Glomerular visceral epithelial cell (primary cell): ENCODE results near the gene MYB.
"Not testable (repeated sequence)": the region's sequence is repeated elsewhere in the genome, so short reads cannot be mapped to it uniquely, and the experiment has no call there.

Experiments
- DNase-seq: peaks from one replicate; pipeline ENCODE4 v3.0.0-alpha.2; 2016; ENCODE audit errors: extremely low spot score

Gene MYB

GRCh38 chr6:135164387-135164786, 16.7 kb upstream of the MYB start:
- not testable (repeated sequence) for DNase-seq

- DNase-seq, result no peak
Measured at GRCh38 chr6:135165031-135165430, 16.1 kb upstream of the MYB start.

DNA sequence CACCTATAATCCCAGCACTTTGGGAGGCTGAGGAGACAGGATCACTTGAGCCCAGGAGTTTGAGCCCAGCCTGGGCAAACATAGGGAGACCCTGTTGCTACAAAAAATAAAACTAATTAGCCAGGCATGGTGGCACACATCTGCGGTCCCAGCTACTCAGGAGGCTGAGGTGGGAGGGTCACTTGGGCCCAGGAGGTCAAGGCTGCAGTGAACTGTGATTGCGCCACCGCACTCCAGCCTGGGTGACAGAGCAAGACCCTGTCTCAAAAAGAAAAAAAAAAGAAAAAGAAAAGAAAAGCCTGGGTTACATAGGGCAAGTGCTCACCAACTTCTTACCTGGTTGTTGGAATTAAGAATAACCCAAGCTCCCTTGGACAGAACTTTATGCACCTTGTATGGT, 14.6 kb upstream of the MYB start:
- no peak for DNase-seq

GRCh38 chr6:135167617-135168016, 13.5 kb upstream of the MYB start:
- DNase-seq, result no peak

DNA sequence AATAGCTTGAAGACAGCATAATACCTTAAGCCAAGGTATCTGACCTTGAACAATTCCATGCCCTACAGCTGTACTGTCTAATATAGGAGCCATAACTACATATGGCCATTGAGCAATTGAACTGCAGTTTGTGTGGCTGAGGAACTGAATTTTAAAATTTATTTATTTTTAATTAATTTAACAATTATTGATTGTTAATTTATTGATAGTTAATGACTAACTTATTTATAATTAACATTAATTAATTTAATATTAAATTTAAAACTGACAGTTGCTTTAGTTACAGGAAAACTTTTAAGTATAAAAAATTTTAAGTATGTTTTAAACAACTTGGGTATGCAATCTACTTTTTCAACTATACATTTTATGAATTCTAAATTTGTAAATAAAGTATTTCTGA, 12.3 kb upstream of the MYB start:
- no peak for DNase-seq

DNA sequence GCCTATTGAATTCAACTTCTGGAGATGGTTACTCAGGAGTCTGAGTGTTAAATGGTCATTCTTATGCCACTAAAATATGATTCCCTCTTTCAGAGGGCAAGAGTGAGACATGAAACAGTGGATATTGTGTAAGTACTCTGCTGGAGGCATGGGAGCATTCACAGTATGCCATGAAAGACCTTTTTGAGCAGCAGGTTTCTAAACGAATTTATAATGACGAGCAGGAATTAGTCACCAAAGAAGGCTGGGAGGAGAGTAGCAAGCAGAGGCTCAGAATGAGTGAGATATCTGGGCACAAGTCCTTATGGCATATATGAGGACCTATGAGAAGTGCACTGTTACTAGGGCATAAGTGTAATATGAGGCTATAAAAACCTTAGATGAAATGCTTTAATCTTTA, 10.9 kb upstream of the MYB start:
- no peak for DNase-seq

DNA sequence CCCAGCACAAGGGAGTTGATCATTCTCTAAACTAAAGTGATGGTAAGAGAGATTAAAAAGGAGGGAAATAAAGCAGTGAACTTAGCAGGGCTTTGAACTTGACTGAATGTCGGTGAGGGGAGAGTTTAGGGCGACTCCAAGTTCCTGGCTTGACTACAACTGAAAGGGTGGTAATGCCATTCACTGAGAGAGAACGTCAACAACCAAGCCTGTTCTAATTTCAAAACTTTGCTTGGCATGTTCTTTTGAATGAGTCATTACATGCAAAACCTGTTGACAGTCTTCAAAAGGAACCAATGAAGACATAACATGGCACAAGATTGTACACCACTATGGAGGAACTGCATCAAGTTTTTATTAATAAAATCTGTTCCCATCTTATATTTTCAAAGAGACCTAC, 10.3 kb upstream of the MYB start:
- DNase-seq, result no peak

DNA sequence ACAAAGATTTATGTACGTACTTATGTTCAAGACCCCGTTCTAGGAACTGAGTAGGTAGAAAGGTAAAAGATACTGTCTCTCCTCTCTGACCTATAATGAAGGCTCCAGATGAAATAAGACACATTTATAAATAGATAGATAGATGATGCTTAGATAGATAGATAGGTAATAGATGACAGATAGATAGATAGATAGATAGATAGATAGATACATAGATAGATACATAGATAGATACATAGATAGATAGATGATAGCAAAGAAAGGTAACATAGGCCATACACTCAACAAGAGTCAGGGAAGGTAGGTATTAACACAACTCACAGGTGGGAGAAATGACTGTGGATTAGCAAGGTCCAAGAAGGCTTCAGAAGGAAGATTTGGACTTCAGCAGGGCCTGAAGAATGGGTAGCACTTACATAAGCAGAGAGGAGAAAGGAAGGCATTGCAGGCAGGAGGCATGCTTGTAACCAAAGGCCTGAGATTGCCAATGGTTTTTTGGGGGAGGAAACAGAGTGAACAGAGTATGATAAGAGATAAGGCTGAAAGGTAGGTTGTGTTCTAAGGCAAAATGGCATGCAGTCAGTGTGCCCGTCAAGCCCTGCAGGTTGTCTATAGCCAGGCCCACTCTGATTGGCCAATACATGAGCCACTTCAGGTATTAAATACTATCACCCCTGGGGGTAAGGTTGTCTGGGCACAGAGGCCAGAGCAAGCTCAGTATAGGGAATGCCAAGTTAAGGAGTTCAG, 7.7 kb upstream of the MYB start:
- no peak for DNase-seq

GRCh38 chr6:135173989-135174484, 7.1 kb upstream of the MYB start:
- no peak for DNase-seq

DNA sequence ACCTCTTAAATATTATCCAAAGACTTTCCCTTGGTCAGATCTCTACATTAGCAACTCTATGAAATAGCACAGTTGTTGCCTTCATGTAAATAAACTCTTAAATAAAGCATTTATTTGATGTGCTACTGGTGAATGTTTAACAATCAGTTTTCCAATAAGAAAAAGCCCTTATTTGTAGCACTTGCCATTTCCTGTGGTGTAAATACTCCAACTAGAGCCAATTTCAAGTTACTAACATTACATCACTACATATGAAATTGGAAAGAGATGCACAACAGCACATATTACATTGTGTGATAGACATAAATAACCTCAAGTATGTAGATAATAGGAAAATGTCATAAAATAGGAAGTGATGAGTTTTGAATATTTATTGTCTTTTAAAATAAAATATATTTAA, 5.0 kb upstream of the MYB start:
- no peak for DNase-seq

- DNase-seq, result no peak
Measured at GRCh38 chr6:135176464-135176863, 4.6 kb upstream of the MYB start.

DNA sequence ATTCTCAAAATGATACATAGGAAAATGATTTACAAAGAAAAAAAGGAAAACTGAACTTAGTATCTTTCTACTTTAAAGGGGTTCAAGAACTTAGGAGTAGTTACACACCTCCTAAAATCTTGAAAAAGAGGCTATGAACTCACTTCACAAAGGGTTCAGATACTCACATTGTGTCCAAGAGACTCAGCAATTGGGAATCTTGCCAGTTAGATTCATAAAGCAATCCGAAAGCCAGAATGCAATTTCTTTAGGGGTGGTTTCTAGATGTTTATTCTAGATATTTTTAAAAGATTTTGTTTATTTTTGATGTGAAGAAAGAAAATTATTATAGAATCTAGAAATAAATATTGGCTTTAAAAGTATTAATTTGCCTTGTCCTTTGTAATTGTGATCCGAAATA, 1.7 kb upstream of the MYB start:
- no peak for DNase-seq

DNA sequence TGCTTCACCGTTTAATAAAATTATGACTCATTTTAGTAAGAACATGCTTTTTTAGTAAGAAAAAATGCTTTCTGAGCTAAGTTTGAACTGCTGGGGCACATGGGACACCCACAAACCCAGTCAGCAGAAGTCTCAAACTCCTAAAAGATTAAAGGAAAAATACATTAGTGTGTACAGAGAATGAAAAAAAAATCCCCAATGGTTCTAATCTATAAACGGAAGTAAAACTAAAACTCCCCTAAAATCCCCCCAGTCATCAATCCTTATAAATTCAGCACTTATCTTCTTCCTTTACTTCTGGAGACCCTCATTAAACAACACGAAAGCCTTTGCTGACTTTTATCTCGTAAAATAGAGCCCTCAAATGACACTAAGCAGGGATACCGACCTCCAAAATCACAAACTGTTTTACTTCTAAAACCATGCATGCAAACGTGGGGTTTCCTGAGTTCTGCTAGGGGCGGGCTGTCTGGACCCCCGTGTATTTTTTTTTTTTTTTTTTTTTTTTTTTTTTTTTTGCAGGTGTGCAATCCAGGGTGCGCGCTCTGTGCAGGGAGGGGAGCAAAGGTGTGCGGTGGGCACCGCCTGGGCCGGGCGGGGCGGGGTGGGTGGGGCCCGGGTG, 1.1 kb upstream of the MYB start:
- DNase-seq, result no peak

GRCh38 chr6:135181333-135182070, 394 bp downstream of the MYB start:
- DNase-seq, result peak; percentile 25

DNA sequence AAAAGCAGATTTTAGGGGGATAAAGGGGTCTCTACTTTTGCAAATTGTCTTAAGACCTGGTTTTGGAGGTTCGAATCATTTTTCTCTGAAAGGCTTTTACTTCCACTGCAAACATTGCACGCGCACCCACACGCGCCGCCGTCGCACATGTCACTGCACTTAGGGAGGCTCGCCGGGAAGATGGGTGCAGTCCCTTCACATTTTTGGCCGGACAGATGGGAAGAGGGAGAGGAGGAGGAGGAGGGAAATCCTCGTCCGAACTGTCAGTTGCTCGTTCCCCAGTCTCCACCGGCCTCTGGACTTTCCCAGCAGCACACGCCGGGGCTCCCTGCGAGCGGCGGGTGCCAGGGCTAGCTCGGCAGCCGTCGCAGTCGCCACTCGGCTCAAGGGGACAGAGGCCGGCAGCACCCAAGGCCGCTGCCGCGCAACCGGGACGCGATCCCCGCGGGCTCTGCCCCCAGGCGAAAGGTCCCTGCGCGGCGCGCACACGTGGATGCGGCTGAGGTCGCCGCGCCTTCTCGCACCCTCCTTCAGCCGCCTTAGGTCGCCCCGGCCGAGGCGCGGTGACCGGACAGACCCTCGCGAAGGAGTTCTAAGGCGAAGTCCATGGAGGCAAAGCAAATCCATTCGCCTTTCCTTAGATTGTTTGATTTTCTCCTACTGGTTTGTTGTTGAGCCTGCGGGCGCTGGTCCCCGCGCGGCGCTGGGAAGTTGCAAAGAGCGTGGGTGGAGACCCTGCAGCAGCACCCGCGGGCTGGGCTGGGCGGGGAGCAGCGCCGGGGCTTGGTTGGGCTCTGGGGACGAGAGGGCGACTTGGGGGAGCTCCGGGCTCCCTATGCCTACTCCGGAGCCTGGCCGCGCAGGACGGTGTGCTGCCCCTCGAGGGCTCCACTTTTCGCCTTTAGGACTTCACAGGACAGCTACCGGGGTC, 1.2 kb downstream of the MYB start:
- peak; percentile 18 for DNase-seq

DNA sequence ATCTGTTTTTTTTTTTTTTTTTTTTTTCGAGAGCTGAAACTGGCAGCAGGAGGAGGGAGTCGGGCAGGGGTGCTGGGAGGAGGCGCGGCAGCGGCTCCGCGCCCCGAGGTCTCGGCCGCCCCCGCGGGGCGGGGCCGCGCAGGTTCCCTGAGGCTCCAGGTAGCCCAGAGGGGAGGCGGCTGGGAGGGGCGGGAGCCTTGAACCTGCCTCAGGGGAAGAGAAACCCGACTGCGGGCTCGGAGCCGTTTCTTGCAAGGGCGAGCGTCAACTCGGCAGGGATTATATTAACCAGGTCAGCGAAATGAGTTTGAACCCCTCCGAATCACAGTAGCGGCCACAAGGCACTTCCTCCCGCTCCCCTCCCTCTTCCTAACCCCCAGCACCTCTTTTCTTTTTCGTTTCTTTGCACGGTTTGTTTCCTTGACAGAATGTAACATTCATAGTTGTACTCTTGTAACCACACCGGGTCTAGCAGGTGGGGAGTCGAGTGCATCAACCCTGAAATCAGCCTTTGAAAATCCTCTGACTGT, 2.0 kb downstream of the MYB start:
- no peak for DNase-seq

- DNase-seq, result peak; percentile 51
Measured at GRCh38 chr6:135183532-135184440, 2.7 kb downstream of the MYB start.

- DNase-seq, result no peak
Measured at GRCh38 chr6:135185483-135185882, 4.4 kb downstream of the MYB start.

DNA sequence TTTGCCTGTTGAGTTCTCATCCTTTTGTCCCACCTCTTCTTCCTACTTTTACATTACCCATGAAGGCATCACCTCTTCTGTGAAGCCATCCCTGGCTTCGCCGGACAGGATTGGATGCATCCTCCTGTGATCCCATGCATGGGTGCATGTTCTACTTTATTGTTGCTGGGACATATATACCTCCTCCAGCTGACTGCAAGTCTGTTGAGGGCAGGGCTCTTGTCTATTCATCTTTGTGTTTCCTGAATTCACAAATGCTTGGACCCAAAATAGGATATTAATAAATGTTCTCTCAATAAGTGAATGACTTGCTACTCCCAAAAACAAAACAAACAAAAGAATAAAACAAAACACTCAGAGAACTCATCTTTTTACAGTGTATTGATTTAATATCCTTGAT, 5.1 kb downstream of the MYB start:
- DNase-seq, result no peak

- DNase-seq, result no peak
Measured at GRCh38 chr6:135187372-135187771, 6.3 kb downstream of the MYB start.
